ENCODE results near the gene TBCK. TPM values are rescaled to one million over a fixed set of nuclear protein-coding genes. Genes with fewer than 3 reads are reported as not detected.

TBCK gene
- total RNA-seq, 1 experiment from 2014 or later = 25.5 TPM

DNA sequence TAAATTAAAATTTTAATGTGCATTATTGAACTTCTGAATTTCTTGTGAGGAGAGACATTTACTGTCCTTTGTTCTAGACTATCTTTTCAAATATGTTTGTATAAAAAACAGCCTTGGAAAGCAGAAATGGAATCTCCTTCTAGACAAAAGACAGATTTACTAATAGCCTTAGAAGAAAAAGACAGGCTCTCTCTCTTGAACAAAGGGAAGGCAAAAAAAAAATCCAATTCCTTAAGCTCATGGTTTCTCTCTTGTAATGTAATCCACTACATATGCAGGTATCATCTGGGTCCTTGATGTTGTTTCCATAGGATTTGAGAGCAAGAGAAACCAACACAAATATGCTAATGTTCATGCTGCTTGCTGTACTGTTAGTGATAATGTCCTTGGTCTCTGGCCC lies 106.0 kb downstream of the TBCK start:
- DNase-seq (ENCODE audit: low spot score) = no peak
- ChIA-PET CTCF (no interaction called here), POLR2A (ENCODE audit: low non-redundant PET) (no interaction called here)
- Histone ChIP-seq H3K4me3 (ENCODE audit: low read depth, low read length, poor library complexity, severe bottlenecking) (no peak overlapping the region), H3K36me3 (ENCODE audit: insufficient read depth, low read length, poor library complexity, severe bottlenecking) (no peaks in the 10 kb centered on the region), H3K27ac (ENCODE audit: low read depth, low read length, poor library complexity, severe bottlenecking) (no peak overlapping the region), H3K9me3 (ENCODE audit: low read depth, low read length, poor library complexity, severe bottlenecking) (no peaks in the 10 kb centered on the region), H3K27me3 (replicated peaks; ENCODE audit: insufficient read depth, low read depth, low read length, poor library complexity) (no peaks in the 10 kb centered on the region), H3K4me1 (ENCODE audit: insufficient read depth, low read length, poor library complexity, severe bottlenecking) (peaks cover 17% of the 10 kb centered on the region)
- intact Hi-C loops (cut with micrococcal nuclease; ENCODE audit: unreplicated experiment) = no loop called here
- BruUV-seq (replicated peaks) = no TSS peak
- TF ChIP-seq, protein P1, sequence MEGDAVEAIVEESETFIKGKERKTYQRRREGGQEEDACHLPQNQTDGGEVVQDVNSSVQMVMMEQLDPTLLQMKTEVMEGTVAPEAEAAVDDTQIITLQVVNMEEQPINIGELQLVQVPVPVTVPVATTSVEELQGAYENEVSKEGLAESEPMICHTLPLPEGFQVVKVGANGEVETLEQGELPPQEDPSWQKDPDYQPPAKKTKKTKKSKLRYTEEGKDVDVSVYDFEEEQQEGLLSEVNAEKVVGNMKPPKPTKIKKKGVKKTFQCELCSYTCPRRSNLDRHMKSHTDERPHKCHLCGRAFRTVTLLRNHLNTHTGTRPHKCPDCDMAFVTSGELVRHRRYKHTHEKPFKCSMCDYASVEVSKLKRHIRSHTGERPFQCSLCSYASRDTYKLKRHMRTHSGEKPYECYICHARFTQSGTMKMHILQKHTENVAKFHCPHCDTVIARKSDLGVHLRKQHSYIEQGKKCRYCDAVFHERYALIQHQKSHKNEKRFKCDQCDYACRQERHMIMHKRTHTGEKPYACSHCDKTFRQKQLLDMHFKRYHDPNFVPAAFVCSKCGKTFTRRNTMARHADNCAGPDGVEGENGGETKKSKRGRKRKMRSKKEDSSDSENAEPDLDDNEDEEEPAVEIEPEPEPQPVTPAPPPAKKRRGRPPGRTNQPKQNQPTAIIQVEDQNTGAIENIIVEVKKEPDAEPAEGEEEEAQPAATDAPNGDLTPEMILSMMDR (conservative IDR thresholded peaks at IDR 0.05; ENCODE audit: low read depth, low read length) = no peak
- no peak for TF ChIP-seq EZH2 (IDR thresholded peaks at IDR 0.05; ENCODE audit: borderline replicate concordance, low read depth, low read length, poor library complexity, severe bottlenecking)

DNA sequence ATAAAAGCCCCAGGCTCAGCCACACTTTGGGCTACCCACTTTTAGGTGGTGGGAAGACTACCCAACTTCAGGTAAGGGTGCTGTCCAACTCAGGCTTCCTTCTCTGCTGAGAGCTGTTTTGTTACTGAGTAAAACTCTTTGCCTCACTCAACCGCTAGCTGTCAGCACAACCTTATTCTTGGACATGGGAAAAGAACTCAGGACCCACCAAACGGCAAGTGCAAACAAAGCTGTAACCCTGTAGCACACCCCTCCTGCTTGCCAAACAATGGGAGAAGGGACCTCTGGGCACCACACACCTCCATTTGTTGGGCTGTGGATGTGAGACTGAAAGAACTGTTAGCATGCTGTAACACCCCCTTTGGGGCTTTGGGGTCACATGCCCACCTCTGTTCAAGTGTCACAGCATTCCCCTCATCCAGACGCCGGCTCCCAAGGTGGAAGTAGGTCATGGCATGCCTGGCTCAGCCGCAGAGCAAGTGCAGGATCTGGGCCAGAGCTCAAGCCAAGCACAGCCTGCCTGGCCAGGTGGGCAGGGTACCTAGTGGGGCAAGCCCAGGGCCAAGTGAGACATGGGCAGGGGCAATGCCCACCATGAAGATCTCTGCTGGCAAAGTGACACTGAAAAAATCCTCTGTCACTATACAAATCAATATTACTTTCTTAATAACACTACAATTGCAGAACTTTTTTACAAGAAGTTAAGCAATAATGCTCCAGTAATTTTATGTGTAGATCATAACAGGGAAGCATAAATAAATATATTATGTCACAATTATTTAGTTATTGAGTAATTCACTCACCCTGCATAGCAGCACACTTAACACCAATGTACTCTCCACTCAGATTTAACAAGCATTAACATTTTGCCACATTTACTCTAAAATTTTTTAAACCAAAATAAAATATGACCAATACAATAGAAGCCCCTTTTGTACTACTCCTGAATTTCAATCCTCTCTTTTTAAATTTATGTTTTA lies 107.2 kb downstream of the TBCK start:
- no peak for DNase-seq (ENCODE audit: low spot score)
- H3K4me3 ChIP-seq (ENCODE audit: low read depth, low read length, poor library complexity, severe bottlenecking) = no peak overlapping the region
- H3K27ac ChIP-seq (ENCODE audit: low read depth, low read length, poor library complexity, severe bottlenecking) = no peak overlapping the region
- no peaks in the 10 kb centered on the region for H3K27me3 ChIP-seq (replicated peaks; ENCODE audit: insufficient read depth, low read depth, low read length, poor library complexity)
- CTCF ChIA-PET = interaction anchor here (0.6 kb wide), 1 partner anchor 335 kb away, joined by 5 read pairs; no protein-coding TSS in a partner anchor
- intact Hi-C loops (cut with micrococcal nuclease; ENCODE audit: unreplicated experiment) = no loop called here
- H3K9me3 ChIP-seq (ENCODE audit: low read depth, low read length, poor library complexity, severe bottlenecking) = no peaks in the 10 kb centered on the region
- H3K36me3 ChIP-seq (ENCODE audit: insufficient read depth, low read length, poor library complexity, severe bottlenecking) = no peaks in the 10 kb centered on the region
- TF ChIP-seq, protein P1 (conservative IDR thresholded peaks at IDR 0.05; ENCODE audit: low read depth, low read length) = no peak
- no peak for TF ChIP-seq EZH2 (IDR thresholded peaks at IDR 0.05; ENCODE audit: borderline replicate concordance, low read depth, low read length, poor library complexity, severe bottlenecking)
- POLR2A ChIA-PET (ENCODE audit: low non-redundant PET) = no interaction called here
- no TSS peak for BruUV-seq (replicated peaks)
- H3K4me1 ChIP-seq (ENCODE audit: insufficient read depth, low read length, poor library complexity, severe bottlenecking) = peaks cover 17% of the 10 kb centered on the region

DNA sequence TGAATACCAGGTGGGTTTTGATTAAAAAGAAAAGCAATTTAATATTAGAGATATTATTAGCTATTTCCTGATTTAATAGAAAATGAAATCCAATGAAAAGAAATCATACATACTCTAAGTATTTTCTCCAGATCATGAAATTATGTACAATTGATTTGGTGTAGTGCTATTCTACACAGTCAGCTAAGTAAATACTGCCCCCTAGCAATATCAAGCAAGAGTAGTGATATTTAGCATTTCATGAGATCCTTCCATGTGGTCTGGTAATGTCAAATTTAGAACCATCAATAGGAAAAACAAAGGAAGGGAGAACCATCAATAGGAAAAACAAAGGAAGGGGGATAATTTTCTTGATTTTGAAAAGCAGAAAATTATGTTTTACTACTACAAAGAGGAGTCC lies 114.6 kb downstream of the TBCK start:
- Histone ChIP-seq H3K9me3 (ENCODE audit: low read depth, low read length, poor library complexity, severe bottlenecking) (no peaks in the 10 kb centered on the region), H3K27ac (ENCODE audit: low read depth, low read length, poor library complexity, severe bottlenecking) (no peak overlapping the region), H3K4me1 (ENCODE audit: insufficient read depth, low read length, poor library complexity, severe bottlenecking) (peaks cover 5% of the 10 kb centered on the region), H3K27me3 (replicated peaks; ENCODE audit: insufficient read depth, low read depth, low read length, poor library complexity) (no peaks in the 10 kb centered on the region), H3K36me3 (ENCODE audit: insufficient read depth, low read length, poor library complexity, severe bottlenecking) (no peaks in the 10 kb centered on the region), H3K4me3 (ENCODE audit: low read depth, low read length, poor library complexity, severe bottlenecking) (no peak overlapping the region)
- BruUV-seq (replicated peaks) = no TSS peak
- CTCF ChIA-PET = no interaction called here
- intact Hi-C loops (cut with micrococcal nuclease; ENCODE audit: unreplicated experiment) = loop anchor here (5.0 kb wide), 1 partner anchor 309 kb away; no protein-coding TSS in a partner anchor
- DNase-seq (ENCODE audit: low spot score) = peak; percentile 55
- TF ChIP-seq EZH2 (IDR thresholded peaks at IDR 0.05; ENCODE audit: borderline replicate concordance, low read depth, low read length, poor library complexity, severe bottlenecking) = no peak
- TF ChIP-seq, protein P1 (conservative IDR thresholded peaks at IDR 0.05; ENCODE audit: low read depth, low read length) = peak; percentile 75
- POLR2A ChIA-PET (ENCODE audit: low non-redundant PET) = no interaction called here

All from A673 (cell line).